Lower lobe of right lung (tissue), 2 donors: ENCODE data around the gene MRPS25. TPM values are rescaled to one million over a fixed set of nuclear protein-coding genes. Genes with fewer than 3 reads are reported as not detected.

Experiments
- ATAC-seq, 2 donors: fragments of 200-7000 bp; cut with Tn5 transposase; one replicate each; pipeline ENCODE4 v1.9.1; 2020 to 2022; ENCODE audit warnings: mild to moderate bottlenecking in 2 of 2, moderate library complexity in 2 of 2
- DNase-seq: peaks from one replicate; pipeline ENCODE4 v3.0.0-alpha.2; 2020
- H3K27ac ChIP-seq: fragments of 200-600 bp; one replicate; pipeline ENCODE4 v1.8.0; 2022
- H3K27me3 ChIP-seq: fragments of 200-600 bp; one replicate; pipeline ENCODE4 v1.8.0; 2022; ENCODE audit warnings: low read depth
- H3K36me3 ChIP-seq: fragments of 200-600 bp; one replicate; pipeline ENCODE4 v1.8.0; 2022; ENCODE audit warnings: mild to moderate bottlenecking
- H3K4me1 ChIP-seq: fragments of 200-600 bp; one replicate; pipeline ENCODE4 v1.8.0; 2022
- H3K4me3 ChIP-seq: fragments of 200-600 bp; one replicate; pipeline ENCODE4 v1.8.0; 2022; ENCODE audit warnings: mild to moderate bottlenecking
- H3K9me3 ChIP-seq: fragments of 200-600 bp; one replicate; pipeline ENCODE4 v1.8.0; 2022
- CTCF ChIP-seq: fragments of 200-600 bp; IDR thresholded peaks from one replicate; pipeline ENCODE4 v1.8.0; 2022; ENCODE audit warnings: antibody characterized with exemption, mild to moderate bottlenecking
- intact Hi-C: fragments of 100-400 bp; cut with DNase I; formaldehyde crosslinking; loops from one replicate; pipeline ENCODE4 v1.11.0; 2022
- total RNA-seq: library from RNA; stranded (reverse); fragmentation: NEBNext Ultra II Directional; extraction: Animal tissue kit (Norgen Biotek cat#: 25700); gene quantifications from one replicate; pipeline ENCODE4 v1.2.1, GENCODE V29; 2021
- donor health status: DM: no; HTN: yes; CAD: no; lungs with severe emphysema.

MRPS25 gene
- total RNA-seq, 1 donor from 2014 or later: 73.5 TPM

- H3K36me3 ChIP-seq: peaks cover 100% of the 10 kb centered on the region
- intact Hi-C loops: no loop called here
- ATAC-seq: no peak
These were observed 32.0 kb downstream of the MRPS25 start for GRCh38 chr3:15033103-15033502.

GRCh38 chr3:15032650-15033049, 32.5 kb downstream of the MRPS25 start:
- no peak for DNase-seq
- no peaks in the 10 kb centered on the region for H3K9me3 ChIP-seq
- H3K4me3 ChIP-seq: no peak overlapping the region
- H3K27me3 ChIP-seq: no peaks in the 10 kb centered on the region
- intact Hi-C loops: no loop called here
- TF ChIP-seq CTCF: no peak
- no peak for ATAC-seq
- no peak overlapping the region for H3K27ac ChIP-seq
- no peaks in the 10 kb centered on the region for H3K4me1 ChIP-seq
- peaks cover 100% of the 10 kb centered on the region for H3K36me3 ChIP-seq

More at GRCh38 chr3:15033103-15033502, 32.0 kb downstream of the MRPS25 start:
- no peaks in the 10 kb centered on the region for H3K27me3 ChIP-seq
- no peaks in the 10 kb centered on the region for H3K4me1 ChIP-seq
- no peak for TF ChIP-seq CTCF
- no peak overlapping the region for H3K4me3 ChIP-seq
- no peaks in the 10 kb centered on the region for H3K9me3 ChIP-seq
- no peak overlapping the region for H3K27ac ChIP-seq
- no peak for DNase-seq

GRCh38 chr3:15029625-15030024, 35.5 kb downstream of the MRPS25 start:
- intact Hi-C loops: no loop called here
- Histone ChIP-seq H3K9me3 (no peaks in the 10 kb centered on the region), H3K4me1 (no peaks in the 10 kb centered on the region), H3K27ac (no peak overlapping the region), H3K4me3 (no peak overlapping the region), H3K36me3 (peaks cover 100% of the 10 kb centered on the region), H3K27me3 (no peaks in the 10 kb centered on the region)
- no peak for ATAC-seq
- DNase-seq: no peak
- TF ChIP-seq CTCF: no peak

- no peaks in the 10 kb centered on the region for H3K4me1 ChIP-seq
These were observed 41.4 kb downstream of the MRPS25 start for GRCh38 chr3:15023719-15024118.

GRCh38 chr3:15023249-15023648, 41.9 kb downstream of the MRPS25 start:
- Histone ChIP-seq H3K27ac (no peak overlapping the region), H3K36me3 (peaks cover 100% of the 10 kb centered on the region), H3K4me1 (no peaks in the 10 kb centered on the region), H3K9me3 (no peaks in the 10 kb centered on the region), H3K27me3 (no peaks in the 10 kb centered on the region), H3K4me3 (no peak overlapping the region)
- no peak for TF ChIP-seq CTCF
- no peak for ATAC-seq
- no peak for DNase-seq
- intact Hi-C loops: no loop called here

More at GRCh38 chr3:15023719-15024118, 41.4 kb downstream of the MRPS25 start:
- Histone ChIP-seq H3K27me3 (no peaks in the 10 kb centered on the region), H3K27ac (no peak overlapping the region), H3K36me3 (peaks cover 100% of the 10 kb centered on the region), H3K9me3 (no peaks in the 10 kb centered on the region), H3K4me3 (no peak overlapping the region)
- ATAC-seq: no peak
- intact Hi-C loops: no loop called here
- no peak for DNase-seq
- no peak for TF ChIP-seq CTCF

- DNase-seq: no peak
- H3K27ac ChIP-seq: no peak overlapping the region
- no peaks in the 10 kb centered on the region for H3K27me3 ChIP-seq
- H3K4me1 ChIP-seq: no peaks in the 10 kb centered on the region
- H3K36me3 ChIP-seq: peaks cover 95% of the 10 kb centered on the region
- TF ChIP-seq CTCF: no peak
- intact Hi-C loops: no loop called here
- no peak overlapping the region for H3K4me3 ChIP-seq
- no peak for ATAC-seq
- H3K9me3 ChIP-seq: no peaks in the 10 kb centered on the region
These were observed 47.9 kb downstream of the MRPS25 start for GRCh38 chr3:15017191-15017590.
